CD4-positive, alpha-beta T cell treated with Interleukin-15 for 1 hour (primary cell): ENCODE data around the gene P2RX3.
"Not testable (repeated sequence)": the region's sequence is repeated elsewhere in the genome, so short reads cannot be mapped to it uniquely, and the experiment has no call there.

Source experiments
- DNase-seq: peaks from one replicate; pipeline ENCODE4 v3.0.0-alpha.2; 2020

P2RX3 gene

DNA sequence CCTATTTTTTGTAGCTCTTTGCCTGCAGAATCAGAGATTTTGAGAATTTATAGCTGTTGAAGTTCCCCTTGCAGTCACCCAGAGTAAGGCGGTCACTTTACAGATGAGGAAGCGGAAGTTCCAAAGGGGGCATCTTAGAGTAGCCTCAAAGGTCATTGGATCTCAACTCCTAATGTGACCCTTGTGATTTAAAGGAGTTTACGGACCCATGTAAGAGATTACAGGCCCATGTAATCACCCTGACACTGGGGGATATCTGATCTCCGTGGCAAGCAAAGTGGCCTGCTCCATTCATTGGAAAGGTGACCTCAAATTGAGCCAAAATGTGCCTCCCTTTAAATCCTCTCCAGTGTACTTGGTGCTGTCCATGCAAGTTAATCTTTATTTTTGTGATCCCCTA lies 15.7 kb downstream of the P2RX3 start:
- DNase-seq = no peak

DNA sequence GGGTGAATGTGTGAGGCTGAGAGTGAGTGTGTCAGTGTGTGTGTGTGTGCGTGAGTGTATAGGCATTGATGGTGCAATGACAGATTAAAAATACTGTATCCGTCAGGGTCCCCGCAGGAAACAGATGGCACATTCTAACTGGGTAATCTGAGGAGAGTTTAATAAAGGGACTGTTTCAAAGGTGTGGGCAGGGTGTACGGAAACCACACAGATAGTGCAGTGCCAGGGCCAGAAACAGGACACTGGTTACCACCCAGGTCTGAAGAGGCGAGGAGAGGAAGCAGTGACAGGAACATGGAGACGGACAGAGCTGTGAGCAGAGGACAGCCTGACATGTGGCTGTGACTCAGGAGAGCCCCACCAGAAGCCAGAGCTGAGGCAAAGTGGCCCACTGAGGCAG lies 16.5 kb downstream of the P2RX3 start:
- DNase-seq = no peak

DNA sequence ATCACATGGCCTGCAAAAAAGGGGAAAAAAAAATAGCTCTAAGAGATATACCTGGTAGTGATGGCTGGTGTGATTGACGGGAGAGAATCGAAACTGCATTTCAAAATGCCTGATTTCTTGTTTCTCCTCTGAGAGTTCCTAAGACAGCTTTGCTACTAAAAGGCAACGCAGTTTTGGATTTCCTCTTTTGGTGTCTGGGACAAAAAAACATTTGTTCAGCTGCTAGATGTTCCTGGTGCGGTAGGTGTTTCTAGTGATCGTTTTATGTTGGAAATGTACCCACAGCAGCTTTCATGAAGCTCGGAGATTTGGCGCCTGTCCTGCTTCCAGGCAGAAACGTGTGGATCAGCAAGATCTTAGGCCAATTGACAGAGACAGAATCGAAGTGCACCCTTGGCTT lies 18.1 kb downstream of the P2RX3 start:
- no peak for DNase-seq

DNA sequence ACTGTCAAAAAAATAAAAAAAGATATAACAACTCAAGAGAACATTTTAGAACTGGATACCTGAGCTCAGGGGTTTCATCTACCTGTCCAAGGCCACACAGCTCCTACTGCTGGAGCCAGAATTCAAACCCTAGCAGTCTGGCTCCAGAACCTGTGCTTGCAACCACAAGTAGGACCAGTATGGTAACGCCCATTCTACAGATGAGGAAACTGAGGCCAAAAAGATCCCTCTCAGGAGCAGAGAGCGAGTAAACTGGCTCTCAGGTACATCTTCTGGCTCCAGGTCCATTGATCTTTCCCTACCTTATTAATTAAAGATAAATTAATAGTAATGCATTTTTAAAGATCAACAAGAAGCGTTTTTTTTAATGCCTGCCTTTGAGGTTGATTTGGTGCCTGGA lies 19.2 kb downstream of the P2RX3 start:
- no peak for DNase-seq

DNA sequence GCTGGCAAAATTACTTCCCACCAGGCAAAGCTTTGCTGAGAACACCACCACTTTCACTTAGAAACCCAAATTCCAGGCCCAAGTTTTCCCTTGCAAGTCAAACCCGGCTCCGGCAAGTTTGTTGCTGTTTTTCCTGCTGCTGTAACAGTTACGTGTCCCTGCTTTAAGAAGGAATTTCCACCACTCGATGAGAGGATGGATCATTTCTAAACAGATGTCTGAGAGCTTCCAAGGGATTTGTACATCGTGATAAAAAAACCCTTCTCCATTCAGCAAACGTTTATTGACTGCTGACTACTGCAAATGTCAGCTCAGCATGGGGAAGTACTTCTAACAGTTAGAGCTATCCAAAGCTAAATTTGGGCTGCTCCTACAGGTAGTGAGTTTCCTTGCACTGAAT lies 19.7 kb downstream of the P2RX3 start:
- DNase-seq = no peak

DNA sequence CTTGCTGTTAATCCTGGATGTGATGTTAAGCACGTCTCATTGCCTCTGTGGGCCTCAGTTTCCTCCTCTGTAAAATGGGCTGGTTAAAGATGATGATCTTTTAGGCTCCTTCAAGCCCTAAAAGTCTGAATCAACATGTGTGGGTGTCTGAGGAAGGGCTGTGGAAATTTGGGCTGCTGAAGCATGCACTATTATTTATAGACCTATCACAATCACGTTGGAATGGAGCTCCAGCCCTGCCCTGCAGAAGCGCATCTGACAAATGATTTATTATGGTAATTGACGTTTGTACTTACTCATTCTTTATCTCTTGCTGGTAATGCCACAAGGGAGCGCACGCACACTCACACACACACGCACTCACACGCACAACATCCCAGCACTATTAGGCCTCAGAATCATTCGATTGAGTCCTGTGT lies 20.4 kb downstream of the P2RX3 start:
- DNase-seq = no peak

DNA sequence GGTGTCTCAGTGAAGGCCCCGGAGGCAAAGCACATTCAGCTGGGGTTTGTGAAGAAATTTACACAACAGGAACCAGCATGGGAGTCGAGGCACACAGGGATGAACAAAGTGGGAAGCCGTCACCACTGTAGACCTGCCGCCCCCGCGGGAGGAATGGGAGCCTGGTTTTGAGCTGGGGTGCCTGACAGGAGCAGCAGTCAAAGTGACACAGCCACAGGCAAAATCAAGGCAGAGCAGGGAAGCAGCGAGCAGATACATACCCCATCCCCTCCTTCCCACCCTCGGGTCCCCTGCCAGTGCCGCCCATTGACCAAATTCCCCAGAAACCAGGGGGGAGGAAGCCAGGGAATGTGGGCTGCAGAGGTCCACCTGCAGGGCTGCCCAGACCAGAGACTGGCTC lies 20.8 kb downstream of the P2RX3 start:
- no peak for DNase-seq

DNA sequence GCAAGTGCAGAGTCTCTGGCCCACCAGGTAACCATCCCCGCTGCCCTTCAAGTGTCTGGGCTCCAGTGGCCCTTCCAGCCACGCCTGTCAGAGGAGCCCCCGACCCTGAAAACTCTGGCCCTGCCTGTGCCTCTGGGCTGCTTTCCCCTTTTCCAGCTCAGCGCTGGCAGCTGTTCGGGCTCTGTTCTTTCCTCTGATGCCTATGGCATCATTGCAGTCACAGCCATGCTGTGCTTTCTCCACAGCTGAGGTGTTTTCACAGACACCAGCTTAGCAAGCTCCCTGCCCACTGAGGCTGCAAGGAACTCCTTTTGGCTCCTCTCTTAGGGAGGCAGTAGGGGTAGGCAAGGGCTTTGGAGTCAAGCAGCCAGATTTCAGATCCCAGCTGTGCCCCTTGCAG lies 21.2 kb downstream of the P2RX3 start:
- DNase-seq = no peak

DNA sequence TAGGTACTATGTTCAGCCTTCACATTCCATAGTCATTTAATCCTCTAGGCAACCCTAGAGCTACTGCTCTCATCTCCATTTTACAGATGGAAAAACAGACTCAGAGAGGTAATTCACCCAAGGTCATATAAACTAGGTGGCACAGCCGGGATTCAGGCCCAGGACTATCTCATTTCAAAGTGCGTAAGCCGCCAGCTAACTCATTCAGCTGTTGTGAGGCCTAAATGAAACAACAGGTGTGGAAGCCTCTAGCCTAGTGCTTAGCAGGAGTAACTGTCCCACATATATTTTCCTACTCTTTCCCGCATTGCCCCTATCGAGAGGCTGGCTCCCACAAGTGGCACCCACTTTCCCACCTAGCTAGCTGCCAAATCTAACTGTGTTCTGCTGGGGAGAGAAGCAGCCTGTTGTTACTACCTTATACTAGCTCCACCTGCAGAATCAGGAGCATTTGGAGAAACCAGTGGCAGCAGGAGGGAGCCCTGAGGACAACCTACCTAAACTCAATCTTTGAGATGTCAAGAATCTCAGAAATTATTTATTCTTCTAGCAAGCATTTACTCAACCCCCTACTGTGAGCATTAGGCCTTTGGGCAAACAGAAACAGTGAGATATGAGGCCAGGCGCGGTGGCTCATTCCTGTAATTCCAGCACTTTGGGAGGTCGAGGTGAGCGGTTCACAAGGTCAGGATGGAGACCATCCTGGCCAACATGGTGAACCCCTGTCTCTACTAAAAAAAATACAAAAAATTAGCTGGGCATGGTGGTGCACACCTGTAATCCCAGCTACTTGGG lies 21.9 kb downstream of the P2RX3 start:
- DNase-seq = no peak

DNA sequence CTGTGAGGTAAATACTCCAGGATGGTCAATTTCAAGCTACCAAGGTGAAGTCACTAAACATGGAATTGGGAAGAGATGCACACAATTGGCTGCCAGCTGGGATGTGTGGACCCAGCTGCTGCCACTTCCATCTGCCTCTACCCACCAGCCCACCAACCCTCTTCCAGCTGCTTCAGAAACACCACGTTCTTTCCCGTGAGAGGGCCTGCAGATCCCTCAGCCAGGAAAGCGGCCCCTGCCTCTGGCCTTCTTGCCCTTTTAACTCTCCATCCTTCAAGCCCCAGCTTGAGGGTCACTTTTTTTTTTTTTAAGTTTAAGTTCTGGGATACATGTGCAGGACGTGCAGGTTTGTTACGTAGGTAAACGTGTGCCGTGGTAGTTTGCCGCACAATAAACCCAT lies 22.8 kb downstream of the P2RX3 start:
- DNase-seq = no peak

DNA sequence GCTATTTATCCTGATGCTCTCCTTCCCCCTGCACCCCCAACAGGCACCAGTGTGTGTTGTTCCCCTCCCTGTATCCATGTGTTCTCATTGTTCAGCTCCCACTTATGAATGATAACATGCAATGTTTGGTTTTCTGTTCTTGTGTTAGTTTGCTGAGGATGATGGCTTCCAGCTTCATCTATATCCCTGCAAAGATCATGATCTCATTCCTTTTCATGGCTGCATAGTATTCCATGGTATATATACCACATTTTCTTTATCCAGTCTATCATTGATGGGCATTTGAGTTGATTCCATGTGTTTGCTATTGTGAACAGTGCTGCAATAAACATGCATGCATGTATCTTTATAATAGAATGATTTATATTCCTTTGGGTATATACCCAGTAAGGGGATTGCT lies 23.3 kb downstream of the P2RX3 start:
- not testable (repeated sequence) for DNase-seq

DNA sequence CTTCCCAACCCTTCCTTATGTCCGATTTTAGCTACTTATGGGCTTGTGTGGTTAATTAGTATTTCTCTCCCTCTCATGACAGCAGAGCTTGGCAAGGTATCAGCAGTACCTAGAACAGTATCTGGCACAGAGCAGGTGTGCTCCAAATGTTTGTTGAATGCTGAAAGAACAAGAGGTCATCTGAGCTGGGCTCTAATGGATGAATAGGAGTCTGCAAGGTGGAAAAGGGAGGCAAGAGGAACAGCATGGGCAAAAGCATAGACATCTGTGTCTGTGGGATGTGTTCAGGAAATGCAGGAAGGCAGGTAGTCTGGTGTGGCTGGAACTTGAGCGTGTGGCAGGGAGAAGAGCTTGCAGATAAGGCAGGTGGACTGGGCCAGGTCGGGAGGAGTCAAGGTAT lies 23.8 kb downstream of the P2RX3 start:
- no peak for DNase-seq

DNA sequence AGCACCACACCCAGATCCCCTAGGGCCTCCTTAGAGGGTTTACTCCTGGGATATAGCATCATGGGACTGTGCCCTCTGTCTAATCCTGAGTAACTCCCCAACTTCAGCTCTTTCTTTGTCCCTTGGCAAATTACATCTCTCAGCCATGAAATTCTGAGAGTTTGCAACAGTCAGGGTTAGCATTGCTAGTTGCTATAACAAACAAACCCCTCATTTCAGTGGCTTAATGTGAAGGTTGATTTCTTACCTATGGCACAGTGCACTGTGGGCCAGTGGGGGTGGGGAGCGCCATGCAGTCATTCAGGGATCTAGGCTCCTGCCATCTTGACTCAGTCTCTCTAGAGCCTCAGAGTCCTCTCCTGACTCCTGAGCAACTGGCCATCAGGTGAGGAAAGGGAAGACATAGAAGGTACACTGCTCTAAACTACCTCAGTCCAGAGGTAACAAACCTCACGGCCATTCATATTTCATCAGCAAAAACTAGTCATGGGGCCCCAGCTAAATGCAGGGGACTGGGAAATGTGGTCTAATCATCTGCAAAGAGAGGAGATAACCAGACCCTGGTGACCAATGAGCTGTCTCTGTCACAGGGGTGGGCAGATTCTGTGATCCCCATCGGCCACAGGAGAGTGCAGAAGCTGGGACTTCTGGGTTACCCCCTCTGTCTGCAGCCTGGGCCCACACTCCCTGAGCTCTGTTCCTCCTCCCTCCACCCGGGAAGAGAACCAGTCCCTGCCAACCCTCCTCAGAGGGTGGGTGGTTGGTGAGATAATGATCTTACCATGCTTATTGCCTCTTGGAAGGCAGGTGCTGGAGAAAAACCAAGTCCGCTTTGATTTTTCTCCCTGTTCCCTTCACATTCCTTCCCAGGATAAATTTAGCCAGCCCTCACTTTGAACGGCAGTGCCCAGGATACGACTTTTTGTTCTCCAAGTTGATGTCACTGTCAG lies 25.3 kb downstream of the P2RX3 start:
- no peak for DNase-seq

DNA sequence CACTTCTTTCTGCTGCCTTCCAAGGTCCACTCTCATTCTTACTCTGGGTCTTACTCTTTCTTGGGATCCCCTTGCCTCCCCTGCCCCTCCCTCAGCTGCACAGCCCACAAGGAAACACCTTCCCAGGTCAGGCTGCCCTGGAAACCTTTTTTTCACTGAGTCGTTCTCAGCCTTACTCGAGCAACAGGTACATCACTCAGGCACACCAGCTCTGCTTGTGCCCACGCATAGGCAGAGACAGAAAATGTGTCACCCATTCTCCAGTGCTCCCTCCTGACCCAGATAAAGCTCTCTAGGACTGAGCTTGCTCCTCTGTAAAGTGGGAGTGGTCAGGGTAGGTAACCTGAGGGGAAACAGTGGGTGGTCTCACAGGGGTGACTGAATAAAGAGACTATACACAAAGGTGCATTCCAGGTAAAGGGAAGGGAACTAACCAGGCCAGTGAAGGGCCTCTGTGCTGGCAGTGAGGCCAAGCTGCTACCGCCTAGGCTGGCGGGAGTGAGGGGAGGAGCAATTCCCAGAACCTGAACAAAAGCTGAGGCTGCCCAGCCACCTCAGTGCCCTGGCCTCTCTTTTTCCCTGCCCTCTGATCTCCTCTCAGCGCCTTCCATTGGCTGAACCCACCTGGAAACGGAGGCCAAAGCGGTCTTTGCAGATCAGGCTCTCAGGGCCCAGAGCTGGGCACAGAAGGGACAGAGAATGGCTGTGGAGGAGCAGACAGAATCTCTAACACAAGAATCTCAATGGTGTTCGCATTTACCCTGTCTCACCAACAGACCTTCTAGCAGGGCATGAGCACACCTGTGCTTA lies 26.9 kb downstream of the P2RX3 start:
- DNase-seq = no peak

DNA sequence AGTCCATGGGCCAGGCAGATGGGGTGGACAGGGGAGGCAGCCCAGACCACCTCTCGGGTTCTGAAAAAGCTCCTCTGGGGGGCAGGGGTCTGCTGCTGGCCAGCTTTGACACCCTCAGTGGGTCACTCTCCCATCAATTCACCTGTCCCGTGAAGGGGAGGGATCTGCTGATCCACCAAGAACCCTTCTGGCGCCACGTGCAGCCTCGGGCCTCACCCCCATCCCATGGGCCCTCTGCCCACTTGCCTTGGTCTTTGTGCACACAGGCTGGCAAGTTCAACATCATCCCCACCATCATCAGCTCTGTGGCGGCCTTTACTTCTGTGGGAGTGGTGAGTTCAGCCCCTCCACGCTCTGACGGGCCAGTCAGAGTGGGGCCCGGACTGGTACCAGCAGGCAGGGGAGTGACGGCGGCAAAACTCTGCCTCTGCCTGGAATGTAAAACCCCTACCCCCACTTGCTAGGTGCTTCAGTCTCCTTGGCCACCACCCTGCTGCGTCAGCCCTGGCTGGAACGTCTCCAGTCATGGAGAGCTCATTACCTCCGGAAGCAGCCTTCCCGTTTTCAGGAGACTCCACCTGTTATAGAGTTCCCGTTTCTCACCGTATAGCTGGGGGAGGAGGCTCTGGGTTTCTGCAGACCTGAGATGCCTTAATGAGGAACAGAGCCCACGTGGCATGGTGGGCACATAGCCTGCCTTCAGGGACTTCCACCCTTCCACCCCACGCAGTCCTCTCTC lies 30.1 kb downstream of the P2RX3 start:
- DNase-seq = no peak

DNA sequence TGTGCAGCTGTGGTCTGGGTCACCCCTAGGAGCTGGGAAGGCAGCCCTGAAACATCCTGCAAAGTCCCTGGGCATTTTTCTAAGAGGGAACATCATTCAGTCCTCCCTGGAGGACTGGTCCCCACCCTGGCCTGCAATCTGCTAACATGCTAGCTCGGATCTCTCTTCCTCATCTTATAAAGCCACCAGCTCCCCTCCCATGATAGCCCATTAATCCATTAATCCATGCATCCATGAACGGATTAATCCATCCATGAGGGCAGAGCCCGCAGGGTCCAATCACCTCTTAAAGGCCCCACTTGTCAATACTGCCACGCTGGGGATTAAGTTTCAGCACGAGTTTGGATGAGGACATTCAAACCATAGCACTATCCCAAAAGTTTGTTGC lies 30.7 kb downstream of the P2RX3 start:
- no peak for DNase-seq

DNA sequence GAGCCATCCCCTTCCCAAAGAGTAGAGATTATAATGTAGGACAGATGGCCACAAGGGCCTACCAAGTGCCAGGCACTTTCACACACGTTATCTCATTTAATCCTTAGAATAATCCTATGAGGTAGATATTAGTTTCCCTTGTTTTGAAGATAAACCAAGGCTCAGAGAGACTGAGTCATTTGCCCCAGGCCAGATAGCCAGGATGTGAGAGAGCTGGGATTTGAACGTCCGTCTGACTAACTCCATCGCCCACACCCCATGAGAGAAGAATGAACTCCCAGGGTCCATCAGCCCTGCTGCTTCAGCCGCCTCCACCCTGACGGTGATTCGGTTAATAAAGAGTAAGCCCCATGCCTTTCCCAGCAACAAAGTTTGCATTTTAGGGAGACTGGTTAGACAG lies 32.1 kb downstream of the P2RX3 start:
- no peak for DNase-seq

DNA sequence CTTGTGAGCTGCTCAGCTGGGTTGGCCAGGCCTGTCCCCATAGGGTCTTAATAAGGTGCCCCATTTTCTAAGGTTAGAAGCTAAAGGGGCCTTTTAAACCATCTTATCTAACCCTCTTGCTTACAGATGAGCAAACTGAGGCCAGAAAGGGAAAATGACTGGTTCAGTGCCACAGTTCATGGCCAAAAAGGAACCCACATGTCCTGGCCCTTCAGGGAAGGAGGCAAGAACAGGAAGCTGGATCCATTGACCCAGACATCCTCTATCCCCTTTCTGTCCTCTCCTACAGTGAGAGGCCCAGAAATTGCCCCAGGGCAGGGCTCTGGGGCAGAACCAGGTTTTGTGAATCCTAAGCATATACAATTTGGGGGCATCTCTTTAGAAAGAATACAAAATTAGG lies 32.8 kb downstream of the P2RX3 start:
- DNase-seq = no peak

DNA sequence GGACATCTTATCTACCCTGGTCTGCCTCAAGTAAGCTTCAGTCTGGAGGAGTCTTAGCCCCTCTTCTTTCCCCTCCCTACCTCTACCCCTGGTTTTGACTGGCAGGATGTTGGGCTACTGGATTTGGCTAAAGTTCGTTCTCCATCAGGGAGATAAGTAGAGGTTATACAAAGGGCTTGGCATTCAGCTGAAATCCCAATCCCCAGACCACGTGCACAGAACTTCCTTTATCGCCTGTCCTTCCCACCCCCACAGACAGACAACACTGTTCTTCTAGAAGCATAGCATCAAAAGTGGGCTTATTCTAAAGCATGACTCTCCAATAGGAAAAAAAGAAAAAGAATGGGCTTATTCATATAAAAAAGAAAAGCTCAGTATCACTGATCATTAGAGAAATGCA lies 35.0 kb downstream of the P2RX3 start:
- no peak for DNase-seq

DNA sequence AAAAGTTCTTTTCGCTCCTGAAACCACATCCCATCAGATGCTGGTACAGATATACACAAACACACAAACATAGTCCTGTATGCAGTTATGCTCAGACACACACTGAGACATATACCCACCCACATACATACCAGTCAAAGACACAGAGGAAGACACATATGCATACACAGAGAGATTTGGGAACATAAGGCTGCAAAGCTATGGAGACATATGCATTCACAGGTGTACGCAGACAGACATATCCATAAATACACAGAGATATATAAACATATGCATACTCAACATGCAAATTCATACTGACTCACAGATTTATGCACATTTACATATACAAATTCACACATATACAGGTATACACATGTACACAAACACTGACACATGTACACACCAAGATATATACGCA lies 36.8 kb downstream of the P2RX3 start:
- no peak for DNase-seq

DNA sequence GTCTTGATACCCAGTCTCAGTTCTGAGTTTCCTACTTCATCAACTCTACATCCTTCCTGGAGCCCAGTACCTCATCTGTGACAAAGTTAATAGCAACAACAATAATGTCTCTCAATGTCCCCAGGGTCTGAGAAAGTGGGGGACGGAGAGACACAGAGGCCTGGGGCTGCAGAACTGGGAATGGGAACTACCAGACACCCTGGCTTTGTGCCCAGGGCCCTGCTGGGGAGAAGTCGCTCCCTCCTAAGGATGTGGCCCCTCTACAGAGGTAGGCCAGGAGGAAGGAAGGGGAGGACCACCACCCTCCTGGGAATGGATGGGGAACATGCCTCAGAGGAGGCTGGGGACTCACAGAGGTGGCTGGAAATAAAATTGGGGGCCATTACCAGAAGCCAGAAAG lies 37.3 kb downstream of the P2RX3 start:
- DNase-seq = no peak
